ENCODE data around the gene HNRNPA0. TPM values are rescaled to one million over a fixed set of nuclear protein-coding genes. Genes with fewer than 3 reads are reported as not detected.
A peak's percentile ranks its signal among the peaks of the same experiment; 100 is the strongest.

The HNRNPA0 gene
- total and polyA plus RNA-seq, 11 donors, result 4.0 to 27.6 (median 14.2) TPM

GRCh38 chr5:137736496-137736895 is 17.7 kb downstream of the HNRNPA0 start:
- Histone ChIP-seq H3K4me1 (peaks cover 5 to 71% (median 42%) of the 10 kb centered on the region in 12 donors), H3K9me3 (peaks cover 0 to 5% (median 0%) of the 10 kb centered on the region in 12 donors), H3K27me3 (no peaks in the 10 kb centered on the region), H3K27ac (peak overlapping the region; percentile 53 to 90 (median 72)), H3K36me3 (no peaks in the 10 kb centered on the region), H3K4me3 (peak overlapping the region in 4 of 12 donors; percentile 56 to 66 (median 62))
- DNase-seq, result no peak
- TF ChIP-seq, protein P1, sequence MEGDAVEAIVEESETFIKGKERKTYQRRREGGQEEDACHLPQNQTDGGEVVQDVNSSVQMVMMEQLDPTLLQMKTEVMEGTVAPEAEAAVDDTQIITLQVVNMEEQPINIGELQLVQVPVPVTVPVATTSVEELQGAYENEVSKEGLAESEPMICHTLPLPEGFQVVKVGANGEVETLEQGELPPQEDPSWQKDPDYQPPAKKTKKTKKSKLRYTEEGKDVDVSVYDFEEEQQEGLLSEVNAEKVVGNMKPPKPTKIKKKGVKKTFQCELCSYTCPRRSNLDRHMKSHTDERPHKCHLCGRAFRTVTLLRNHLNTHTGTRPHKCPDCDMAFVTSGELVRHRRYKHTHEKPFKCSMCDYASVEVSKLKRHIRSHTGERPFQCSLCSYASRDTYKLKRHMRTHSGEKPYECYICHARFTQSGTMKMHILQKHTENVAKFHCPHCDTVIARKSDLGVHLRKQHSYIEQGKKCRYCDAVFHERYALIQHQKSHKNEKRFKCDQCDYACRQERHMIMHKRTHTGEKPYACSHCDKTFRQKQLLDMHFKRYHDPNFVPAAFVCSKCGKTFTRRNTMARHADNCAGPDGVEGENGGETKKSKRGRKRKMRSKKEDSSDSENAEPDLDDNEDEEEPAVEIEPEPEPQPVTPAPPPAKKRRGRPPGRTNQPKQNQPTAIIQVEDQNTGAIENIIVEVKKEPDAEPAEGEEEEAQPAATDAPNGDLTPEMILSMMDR (IDR thresholded peaks at IDR 0.05), result no peak
- TF ChIP-seq POLR2A (IDR thresholded peaks at IDR 0.05), result no peak
- WGBS, 4 donors, result 71 to 85% (median 83%) methylated on average over 1 of the region's 1 CpG
- no peak for ATAC-seq
- intact Hi-C loops (cut with DNase I), result loop anchor here in 2 of 10 donors (5.0 kb wide), 1 partner anchor 39 kb away; no protein-coding TSS in a partner anchor

GRCh38 chr5:137735555-137736284 is 18.4 kb downstream of the HNRNPA0 start, which contains the start of gene KLHL3:
Gene KLHL3, minus strand, starts transcription at chr5:137736089. Its CDS starts 443 bp downstream, at chr5:137735646.
- no peaks in the 10 kb centered on the region for H3K36me3 ChIP-seq
- H3K4me1 ChIP-seq, result peaks cover 5 to 71% (median 43%) of the 10 kb centered on the region in 12 donors
- WGBS, 4 donors, result 2 to 14% (median 6%) methylated on average over 10 to 12 of the region's 12 CpGs
- DNase-seq, result peak in 4 of 5 donors; percentile 40 to 48 (median 45)
- H3K4me3 ChIP-seq, result peak within 1 kb of the TSS; percentile 25 to 66 (median 54)
- intact Hi-C loops (cut with DNase I), result loop anchor here in 4 of 10 donors (2.0 to 5.0 kb wide), 2 partner anchors 38 to 75 kb away; no protein-coding TSS in a partner anchor
- ATAC-seq, result peak; percentile 49 to 80 (median 76)
- no peak for TF ChIP-seq POLR2A (IDR thresholded peaks at IDR 0.05)
- TF ChIP-seq, protein P1 (IDR thresholded peaks at IDR 0.05), result peak in 7 of 12 donors; percentile 21 to 46 (median 27)
- H3K9me3 ChIP-seq, result peaks cover 0 to 5% (median 0%) of the 10 kb centered on the region in 12 donors
- H3K27me3 ChIP-seq, result no peaks in the 10 kb centered on the region
- H3K27ac ChIP-seq, result peak within 1 kb of the TSS; percentile 55 to 90 (median 72)

DNA sequence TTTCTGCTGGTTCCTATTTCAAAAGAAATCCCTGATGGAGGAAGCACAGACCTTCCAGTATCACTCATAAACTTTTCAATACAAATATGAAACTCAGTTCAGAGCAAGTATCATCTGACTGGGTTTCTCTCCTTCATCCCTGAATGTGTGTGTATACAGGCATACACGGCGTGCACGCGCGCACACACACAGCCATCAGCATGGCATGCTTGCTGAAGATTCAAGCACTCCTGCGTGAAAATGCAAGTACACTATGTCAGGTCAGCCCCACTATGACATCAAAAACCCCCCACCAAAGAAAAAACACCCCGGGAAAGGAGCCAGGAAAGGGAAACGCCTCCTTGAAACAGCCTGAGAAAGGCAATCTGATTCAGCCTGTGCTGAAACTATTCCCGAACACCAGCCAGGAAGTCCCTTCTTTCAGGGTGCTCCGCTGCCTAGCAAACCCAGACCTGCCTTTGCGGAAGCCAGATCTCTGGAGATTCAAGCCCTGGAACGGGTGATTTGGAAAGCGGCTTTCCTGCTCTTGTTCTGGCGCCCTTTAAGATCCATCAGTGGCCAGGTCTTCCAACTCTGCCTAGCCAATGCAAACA is 19.1 kb downstream of the HNRNPA0 start:
- H3K4me1 ChIP-seq, result peaks cover 5 to 73% (median 43%) of the 10 kb centered on the region in 12 donors
- H3K4me3 ChIP-seq, result peak overlapping the region; percentile 25 to 66 (median 54)
- H3K36me3 ChIP-seq, result no peaks in the 10 kb centered on the region
- peak; percentile 28 to 64 (median 36) for ATAC-seq
- TF ChIP-seq, protein P1 (IDR thresholded peaks at IDR 0.05), result no peak
- TF ChIP-seq POLR2A (IDR thresholded peaks at IDR 0.05), result no peak
- H3K27ac ChIP-seq, result peak overlapping the region; percentile 55 to 90 (median 72)
- H3K27me3 ChIP-seq, result no peaks in the 10 kb centered on the region
- peak in 4 of 5 donors; percentile 38 to 67 (median 56) for DNase-seq
- WGBS, 4 donors, result 7 to 15% (median 11%) methylated on average over 14 of the region's 14 CpGs
- peaks cover 0 to 5% (median 0%) of the 10 kb centered on the region in 12 donors for H3K9me3 ChIP-seq
- intact Hi-C loops (cut with DNase I), result loop anchor here in 5 of 10 donors (2.0 to 5.0 kb wide), 2 partner anchors 38 to 74 kb away; no protein-coding TSS in a partner anchor
